Measurements from ENCODE around the gene TLK1.

GRCh38 chr2:171008550-171009205, 152.0 kb downstream of the TLK1 start:
- TF ChIP-seq, protein P1, sequence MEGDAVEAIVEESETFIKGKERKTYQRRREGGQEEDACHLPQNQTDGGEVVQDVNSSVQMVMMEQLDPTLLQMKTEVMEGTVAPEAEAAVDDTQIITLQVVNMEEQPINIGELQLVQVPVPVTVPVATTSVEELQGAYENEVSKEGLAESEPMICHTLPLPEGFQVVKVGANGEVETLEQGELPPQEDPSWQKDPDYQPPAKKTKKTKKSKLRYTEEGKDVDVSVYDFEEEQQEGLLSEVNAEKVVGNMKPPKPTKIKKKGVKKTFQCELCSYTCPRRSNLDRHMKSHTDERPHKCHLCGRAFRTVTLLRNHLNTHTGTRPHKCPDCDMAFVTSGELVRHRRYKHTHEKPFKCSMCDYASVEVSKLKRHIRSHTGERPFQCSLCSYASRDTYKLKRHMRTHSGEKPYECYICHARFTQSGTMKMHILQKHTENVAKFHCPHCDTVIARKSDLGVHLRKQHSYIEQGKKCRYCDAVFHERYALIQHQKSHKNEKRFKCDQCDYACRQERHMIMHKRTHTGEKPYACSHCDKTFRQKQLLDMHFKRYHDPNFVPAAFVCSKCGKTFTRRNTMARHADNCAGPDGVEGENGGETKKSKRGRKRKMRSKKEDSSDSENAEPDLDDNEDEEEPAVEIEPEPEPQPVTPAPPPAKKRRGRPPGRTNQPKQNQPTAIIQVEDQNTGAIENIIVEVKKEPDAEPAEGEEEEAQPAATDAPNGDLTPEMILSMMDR (IDR thresholded peaks at IDR 0.05; ENCODE audit: insufficient read depth, low read length), result no peak
- TF ChIP-seq REST (IDR thresholded peaks at IDR 0.05; ENCODE audit: insufficient replicate concordance, low read depth) (no peak), POLR2AphosphoS5 (IDR thresholded peaks at IDR 0.05; ENCODE audit: low read depth) (no peak)

Data from HL-60 (cell line).